Left ventricle myocardium superior (tissue), 1 donor: ENCODE results near the gene EPHA6. TPM values are rescaled to one million over a fixed set of nuclear protein-coding genes. Genes with fewer than 3 reads are reported as not detected.
"Not testable (repeated sequence)": the region's sequence is repeated elsewhere in the genome, so short reads cannot be mapped to it uniquely, and the experiment has no call there.

ENCODE experiments used
- ATAC-seq: fragments of 200-7000 bp; cut with Tn5 transposase; one replicate; pipeline ENCODE4 v1.9.1; 2020; ENCODE audit warnings: mild to moderate bottlenecking, moderate library complexity
- DNase-seq: peaks from one replicate; pipeline ENCODE4 v3.0.0-alpha.2; 2020
- intact Hi-C: fragments of 100-400 bp; cut with micrococcal nuclease; formaldehyde crosslinking; loops from one replicate; pipeline ENCODE4 v1.11.0; 2022
- total RNA-seq: library from RNA; stranded (reverse); fragmentation: NEBNext Ultra II Directional; extraction: Animal tissue kit (Norgen Biotek cat#: 25700); gene quantifications from one replicate; pipeline ENCODE4 v1.2.1, GENCODE V29; 2021
- donor health status: DM: no; HTN: yes; CAD: no; lungs with severe emphysema.

The EPHA6 gene
- total RNA-seq, 1 donor from 2014 or later = 0.52 TPM

DNA sequence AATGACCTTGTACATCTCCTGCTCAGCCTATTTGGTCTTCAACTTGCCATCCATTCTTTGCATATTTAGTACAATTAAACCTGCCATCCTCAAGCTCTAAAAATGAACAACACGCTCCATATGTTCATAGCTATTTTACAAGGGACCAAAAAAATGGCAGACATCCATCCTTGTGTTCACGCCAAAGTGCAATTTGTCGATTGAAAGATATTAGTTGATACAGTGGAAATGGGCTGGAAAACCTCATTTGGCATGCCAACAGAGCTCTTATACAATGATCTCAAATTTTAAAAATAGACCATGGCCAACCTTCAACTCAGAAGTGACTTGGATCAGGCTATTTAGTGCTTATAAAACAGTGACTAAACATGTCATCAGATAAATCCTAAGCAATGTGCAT lies 536.6 kb downstream of the EPHA6 start:
- intact Hi-C loops = no loop called here
- ATAC-seq (no peak), DNase-seq (no peak)

DNA sequence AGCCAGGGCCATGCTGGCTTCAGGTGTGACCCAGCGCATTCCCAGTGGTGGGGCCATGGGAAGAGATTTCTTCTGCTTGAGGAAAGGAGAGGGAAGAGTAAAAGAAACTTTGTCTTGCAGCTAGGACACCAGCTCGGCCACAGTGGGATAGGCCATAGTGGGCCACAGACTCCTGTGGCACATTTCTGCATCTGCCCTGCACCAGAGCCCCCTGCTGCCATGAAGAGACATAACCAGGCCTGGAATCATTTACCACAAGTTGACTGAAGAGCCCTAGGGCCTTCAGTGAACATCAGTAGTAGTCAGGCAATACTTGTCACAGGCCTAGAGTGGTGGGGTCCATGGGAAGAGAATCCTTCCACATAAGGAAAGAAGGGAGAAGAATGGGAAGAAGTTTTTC lies 538.8 kb downstream of the EPHA6 start:
- intact Hi-C loops = no loop called here
- DNase-seq (no peak), ATAC-seq (no peak)

DNA sequence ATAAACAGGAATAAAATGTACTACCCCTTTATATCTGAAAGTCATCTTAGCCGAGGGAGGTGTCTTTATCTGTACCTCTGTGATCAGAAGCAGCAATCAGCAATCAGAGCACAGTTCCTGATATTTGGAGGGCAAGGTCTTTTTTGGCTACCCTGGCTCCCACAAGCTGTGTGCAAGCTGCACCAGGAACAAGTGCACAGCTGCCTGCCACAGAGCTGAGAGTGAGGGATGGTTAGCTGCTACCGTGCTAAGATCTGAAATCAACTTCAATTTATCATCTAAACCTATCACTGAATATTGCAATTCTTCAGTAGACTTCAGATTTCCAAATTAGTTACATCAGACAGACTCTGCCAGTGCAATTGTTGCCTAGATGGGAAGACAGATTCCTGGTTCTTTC lies 545.6 kb downstream of the EPHA6 start:
- ATAC-seq (no peak), DNase-seq (no peak)
- intact Hi-C loops = no loop called here

DNA sequence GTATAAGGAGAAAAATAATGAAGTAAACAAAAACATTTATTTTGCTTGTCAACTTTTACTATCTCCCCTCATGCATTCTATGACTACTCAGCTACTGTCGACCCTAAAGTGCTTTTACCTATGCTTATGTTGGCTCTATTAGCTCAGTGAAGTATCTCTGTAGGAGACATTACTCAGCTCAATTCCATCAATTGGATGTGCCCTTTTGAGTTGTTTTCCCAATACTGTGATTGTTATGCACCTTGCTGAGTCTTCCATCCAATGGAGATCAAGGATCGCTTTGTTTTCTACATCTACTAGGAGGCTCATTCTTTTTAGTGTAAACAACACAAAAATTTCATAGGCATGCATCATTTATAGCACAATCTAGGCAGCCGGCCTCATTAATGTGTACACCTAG lies 546.4 kb downstream of the EPHA6 start:
- ATAC-seq = no peak
- DNase-seq = no peak
- intact Hi-C loops = no loop called here

DNA sequence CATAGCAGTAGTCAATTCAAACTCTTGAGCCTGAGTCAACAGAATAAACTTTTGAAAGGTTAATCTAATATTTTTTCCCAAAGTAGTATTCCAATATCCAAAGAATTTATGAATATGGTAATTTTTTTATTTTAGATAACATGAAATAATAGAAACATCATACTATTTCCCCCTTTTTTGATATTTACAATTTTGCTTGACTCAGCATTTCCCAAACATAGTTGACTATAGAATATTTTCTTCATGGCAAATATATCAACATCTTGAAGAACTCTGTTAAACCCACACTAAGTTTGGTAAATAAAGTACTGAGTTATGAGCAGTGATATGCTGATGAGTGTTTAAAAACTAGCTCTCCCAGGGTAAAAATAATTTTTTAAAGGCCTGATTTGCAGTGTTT lies 570.2 kb downstream of the EPHA6 start:
- intact Hi-C loops = no loop called here
- no peak for ATAC-seq
- DNase-seq = no peak

DNA sequence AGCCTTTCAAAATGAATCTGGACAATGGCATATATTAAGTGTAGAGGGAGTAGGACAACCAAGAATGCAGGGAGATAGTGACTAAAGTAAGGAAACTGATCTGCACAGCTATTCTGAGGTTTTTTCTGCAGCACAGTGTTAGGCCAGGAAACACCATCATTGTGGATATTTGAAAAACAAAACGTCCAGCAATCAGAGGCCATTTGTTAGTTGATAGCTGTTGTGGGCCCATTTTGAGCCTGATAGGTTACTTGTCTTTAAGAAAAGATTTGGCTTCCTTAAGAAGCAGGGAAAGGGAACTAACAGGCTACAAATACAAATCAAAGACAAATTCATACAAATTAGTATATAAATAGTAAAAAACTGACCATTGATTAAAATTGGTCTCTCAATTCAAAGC lies 574.4 kb downstream of the EPHA6 start:
- no peak for DNase-seq
- intact Hi-C loops = no loop called here
- no peak for ATAC-seq

DNA sequence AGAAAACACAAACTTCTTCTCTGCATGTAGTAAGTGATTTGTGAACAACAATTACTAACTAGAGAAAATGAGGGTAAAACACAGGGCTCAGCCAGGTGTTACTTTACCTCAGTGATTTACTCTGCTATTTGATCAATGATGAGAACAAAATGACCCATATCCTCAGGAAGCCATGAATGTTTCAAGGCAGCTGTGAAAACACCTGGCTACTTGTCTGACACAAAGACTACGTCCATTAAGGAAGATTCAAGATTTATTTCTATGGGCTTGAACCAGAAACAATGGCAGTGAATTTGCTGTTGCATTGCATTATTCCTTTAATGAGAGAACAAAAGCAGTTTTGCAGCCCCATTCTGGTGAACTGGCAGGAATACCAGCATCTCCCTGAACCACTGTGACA lies 575.5 kb downstream of the EPHA6 start:
- DNase-seq = no peak
- ATAC-seq = no peak
- intact Hi-C loops = no loop called here

DNA sequence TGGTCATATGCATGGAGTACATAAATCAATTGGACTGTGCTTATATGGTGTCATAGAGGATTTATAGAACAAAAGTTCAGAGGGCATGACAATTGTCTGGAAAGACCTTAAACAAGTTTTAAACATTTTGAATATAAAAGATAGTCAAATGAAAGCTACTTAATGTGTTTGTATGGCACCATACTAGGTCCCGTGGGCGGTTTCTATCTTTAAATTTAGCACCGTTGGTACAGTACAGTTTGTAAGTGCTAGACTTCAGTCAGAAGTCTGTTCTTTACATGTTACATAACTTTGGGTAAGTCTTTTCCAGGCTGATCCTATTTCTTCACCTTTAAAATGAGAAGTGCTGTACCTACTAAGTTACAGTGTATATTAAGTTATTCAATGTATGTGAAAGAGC lies 576.8 kb downstream of the EPHA6 start:
- ATAC-seq (no peak), DNase-seq (no peak)
- intact Hi-C loops = no loop called here

DNA sequence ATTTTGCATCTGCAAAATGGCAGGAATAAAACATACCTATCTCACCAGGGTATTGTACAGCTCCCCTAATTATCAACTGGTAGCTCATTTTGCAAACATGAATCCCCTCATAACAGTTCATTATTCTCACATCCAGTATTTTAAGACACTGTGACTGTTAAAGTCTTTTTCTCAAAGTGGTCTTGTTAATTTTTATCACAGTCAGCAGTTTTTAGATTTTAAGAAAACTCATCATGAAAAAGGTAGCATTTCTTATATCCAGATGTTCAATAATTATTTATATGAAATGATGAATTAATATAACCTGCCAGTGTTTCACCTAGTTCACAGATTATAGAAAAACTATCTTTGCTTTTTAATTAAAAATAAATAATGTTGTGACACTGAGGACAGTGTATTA lies 595.2 kb downstream of the EPHA6 start:
- intact Hi-C loops = no loop called here

DNA sequence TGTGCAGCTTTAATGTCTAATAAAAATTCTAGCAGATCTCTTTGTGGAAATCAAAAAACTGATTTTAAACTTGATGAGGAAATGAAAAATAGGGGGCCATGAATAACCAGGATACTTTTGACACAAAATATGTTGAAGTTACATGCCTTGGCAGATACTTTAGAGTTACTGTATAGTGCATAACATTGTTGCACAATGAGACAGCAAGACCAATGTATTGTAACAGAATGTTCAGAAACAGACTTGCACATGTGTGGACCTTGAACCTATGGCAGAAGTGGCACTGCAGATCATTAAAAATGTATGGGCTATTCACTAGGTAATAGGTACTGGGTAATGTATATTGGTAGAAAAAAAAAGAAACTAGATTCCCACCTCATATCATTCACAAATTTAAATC lies 607.2 kb downstream of the EPHA6 start:
- DNase-seq (no peak), ATAC-seq (no peak)
- intact Hi-C loops = no loop called here

More for the DNA sequence above, 595.2 kb downstream of the EPHA6 start:
- DNase-seq (no peak), ATAC-seq (no peak)

DNA sequence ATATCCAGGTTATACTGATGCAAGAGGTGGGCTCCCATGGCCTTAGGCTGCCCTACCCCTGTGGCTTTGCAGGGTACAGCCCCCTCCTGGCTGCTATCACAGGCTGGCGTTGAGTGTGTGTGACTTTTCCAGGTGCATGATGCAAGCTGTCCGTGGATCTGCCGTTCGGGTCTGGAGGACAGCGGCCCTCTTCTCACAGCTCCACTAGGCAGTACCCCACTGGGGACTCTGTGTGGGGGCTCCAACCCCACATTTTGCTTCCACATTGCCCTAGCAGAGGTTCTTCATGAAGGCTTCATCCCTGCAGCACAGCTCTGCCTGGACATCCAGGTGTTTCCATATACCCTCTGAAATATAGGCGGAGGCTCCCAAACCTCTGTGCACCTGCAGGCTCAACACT lies 610.6 kb downstream of the EPHA6 start:
- DNase-seq (peak; percentile 6), ATAC-seq (no peak)
- intact Hi-C loops = no loop called here

DNA sequence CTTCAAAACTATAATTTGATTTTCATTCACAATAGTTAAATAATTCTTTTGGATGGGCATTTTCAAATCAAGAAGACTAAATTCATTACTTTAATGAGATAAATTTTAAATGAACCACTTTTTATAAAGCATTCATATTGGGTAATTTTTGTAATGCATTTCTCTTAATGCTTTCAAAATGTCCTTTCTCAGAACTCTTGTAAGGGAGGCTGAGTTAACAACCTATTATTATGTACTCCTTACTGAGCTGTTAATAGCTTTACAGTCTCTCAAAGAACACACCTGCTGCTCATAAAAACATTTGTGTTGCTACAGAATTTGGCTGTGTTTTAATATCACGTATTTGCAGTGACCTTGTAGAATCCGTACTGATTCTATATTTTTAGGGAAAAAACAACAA lies 616.2 kb downstream of the EPHA6 start:
- ATAC-seq = no peak
- intact Hi-C loops = no loop called here
- DNase-seq = no peak

DNA sequence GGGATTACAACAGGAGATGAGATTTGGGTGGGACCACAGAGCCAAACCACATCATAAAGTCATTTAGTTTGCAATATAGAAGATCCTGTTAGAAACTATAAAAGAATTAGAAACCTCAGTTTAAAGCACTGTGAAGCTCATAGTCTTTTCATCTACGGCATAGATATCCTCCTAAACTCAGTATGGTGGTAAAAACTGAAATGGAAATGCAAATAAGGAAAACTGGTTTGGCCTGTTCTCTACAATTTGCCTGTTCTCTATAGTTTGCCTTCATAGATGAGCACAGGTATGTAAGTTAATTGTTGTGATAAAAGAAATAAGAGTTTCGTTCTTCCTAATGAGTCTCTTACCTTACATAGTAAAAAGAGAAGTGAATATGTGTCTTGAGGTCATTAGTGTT lies 618.5 kb downstream of the EPHA6 start:
- DNase-seq (no peak), ATAC-seq (no peak)
- intact Hi-C loops = no loop called here

DNA sequence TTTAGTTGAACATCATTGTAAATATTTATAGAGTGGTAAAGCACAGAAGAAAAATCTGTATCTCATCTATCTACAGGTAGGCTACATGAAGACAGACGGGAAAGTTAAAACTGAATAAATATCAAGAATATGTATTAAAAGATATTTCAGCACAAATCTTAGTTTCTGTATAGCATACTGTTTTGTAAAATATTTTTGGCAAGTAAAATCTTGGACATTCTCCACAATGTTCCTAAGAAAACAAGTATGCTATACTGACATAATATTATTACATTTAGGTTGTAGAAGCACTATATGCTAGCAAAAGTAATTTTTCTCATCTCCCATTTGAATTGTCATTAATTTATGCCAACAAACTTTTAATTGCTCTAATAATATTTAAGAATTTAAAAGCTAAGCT lies 623.7 kb downstream of the EPHA6 start:
- ATAC-seq (no peak), DNase-seq (no peak)
- intact Hi-C loops = no loop called here

DNA sequence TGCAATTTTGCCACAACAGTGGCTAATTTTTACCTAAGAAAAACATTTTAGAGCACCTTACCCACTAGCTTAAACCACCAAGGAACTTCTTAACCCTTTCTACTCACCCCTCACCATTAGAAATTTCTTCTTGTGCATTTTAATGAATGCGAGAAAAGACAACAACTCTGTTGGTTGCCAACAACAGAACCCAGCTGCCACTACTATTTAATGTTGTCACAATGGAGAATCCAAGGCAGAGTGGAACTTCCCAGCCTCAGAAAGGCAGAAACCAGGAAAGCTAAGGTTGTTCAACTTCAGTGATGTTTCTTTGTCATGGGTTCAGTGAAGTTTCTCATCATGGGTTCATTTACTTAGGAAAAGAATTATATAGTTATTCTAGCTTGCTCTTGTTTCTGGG lies 625.0 kb downstream of the EPHA6 start:
- DNase-seq (no peak), ATAC-seq (no peak)
- intact Hi-C loops = no loop called here

DNA sequence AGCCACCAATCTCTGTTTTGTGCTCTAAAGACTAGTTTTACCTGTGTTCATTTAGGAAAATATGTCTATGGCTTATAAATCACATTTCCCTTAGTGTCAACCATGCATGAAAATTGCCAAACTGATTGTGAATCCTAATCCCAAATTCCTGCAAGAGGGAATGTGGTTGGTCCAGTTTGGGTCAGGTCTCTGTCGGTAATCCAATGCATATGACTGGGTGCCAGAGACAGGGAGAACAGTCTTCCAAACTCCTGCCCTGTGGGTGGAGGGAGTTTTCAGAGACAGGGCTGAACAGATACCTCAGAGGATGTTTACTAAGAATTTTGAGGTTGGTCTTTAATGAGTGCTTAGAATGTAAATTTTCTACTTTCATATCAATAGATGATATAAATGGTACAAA lies 649.6 kb downstream of the EPHA6 start:
- ATAC-seq (no peak), DNase-seq (no peak)
- intact Hi-C loops = no loop called here

DNA sequence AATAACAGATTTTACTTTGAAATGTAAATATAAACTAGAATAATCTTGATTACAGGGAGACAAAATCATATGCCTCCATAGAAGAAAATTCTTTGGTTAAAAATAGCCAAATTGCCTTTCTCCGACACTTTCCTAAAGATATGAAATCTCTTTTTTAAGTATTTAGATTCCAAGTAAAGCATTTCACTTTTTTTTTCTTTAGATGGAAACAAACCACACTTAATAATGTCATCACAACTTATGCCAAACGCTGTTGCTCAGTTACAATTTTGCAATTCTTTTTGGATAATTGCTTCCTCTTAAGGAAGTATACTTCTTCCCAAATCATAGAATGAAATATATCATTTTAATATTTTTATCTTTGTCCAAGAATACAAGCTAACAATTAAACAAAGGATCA lies 656.1 kb downstream of the EPHA6 start:
- DNase-seq = no peak
- ATAC-seq = no peak
- intact Hi-C loops = no loop called here

DNA sequence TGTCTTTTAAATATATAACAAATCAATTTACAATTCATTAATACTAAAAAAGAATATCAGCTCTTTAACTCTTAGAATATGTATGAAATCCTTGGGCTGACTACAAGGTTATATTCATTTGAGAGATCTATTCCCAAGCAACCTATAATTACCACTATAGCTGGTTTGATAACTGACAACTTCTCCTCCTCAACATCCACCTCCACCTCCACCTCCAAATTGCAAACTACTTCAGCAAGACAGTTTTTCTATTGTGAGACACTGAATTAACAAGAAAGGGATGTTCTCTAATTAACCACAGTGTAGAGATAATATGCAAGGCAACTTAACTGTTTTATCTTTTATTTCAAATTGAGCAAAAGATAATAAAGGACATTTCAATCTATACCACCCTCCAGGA lies 665.3 kb downstream of the EPHA6 start:
- DNase-seq (no peak), ATAC-seq (no peak)
- intact Hi-C loops = no loop called here

DNA sequence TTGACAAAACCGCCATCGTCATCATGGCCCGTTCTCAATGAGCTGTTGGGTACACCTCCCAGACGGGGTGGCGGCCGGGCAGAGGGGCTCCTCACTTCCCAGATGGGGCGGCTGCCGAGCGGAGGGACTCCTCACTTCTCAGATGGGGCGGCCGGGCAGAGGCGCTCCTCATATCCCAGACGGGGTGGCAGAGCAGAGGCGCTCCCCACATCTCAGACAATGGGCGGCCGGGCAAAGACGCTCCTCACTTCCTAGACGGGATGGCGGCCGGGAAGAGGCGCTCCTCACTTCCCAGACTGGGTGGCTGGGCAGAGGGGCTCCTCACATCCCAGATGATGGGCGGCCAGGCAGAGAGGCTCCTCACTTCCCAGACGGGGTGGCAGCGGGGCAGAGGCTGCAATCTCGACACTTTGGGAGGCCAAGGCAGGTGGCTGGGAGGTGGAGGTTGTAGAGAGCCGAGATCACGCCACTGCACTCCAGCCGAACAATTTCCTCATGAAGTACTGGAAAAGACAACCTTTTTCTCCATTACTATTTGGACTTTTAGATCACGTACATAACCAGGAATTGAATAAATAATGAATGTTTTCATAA lies 666.4 kb downstream of the EPHA6 start:
- intact Hi-C loops, DNase-seq, ATAC-seq: not testable (repeated sequence)

DNA sequence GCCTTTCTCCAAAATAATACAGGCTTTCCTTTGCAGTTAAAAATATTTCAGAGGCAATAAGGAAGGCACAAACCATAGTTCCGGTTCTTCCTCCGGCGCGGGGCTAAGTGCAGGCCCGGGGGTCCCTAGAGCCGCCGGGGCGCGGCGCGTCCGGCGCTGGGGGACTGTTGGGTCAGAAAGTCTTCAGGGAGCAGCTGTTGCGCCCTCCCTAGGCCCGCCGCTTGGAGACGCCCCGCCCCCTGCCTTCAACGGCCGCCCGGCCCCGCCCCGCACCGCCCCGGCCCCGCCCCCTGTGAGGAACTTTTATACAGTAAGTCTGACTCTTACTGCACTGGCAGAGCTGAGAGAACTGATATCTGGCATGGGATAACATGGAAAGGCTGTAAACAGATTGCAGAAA lies 667.0 kb downstream of the EPHA6 start:
- ATAC-seq (no peak), DNase-seq (no peak)
- intact Hi-C loops = no loop called here

DNA sequence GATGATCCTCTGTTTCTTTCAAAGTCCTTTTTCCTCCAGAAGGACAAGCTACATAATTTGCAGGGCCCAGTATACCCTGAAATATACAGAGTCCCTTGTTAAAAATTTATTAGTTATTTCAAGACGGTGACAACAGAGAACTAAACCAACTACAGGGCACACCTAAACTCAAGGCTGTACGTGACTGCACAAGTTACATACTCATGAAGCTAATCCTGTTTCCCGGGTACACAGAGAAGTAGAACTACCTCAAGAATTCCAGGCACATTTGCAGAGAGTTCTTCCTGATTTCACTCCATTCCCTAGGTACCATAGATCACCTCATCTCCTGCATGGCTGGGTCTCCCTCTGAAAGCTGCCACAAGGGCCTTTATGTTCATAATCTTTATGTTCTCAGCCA lies 670.8 kb downstream of the EPHA6 start:
- ATAC-seq = no peak
- no peak for DNase-seq
- intact Hi-C loops = no loop called here

DNA sequence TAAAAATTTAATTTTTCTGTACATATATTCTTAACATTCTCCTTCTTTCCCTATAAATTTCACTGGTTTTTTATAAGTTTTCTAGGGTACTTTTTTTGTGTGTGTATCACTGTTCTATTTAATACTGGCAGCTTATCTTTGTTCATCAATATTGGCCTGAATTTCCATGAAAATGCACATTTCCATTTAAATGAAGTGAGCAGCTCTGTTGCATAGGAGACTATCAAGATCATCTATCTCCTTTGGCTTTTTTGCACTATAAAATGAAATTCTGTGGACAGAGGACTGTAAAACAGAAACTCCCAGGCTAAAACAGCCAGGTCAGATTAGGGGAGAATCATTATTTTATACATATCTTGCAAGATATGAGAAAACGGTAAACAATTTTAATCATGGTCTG lies 673.2 kb downstream of the EPHA6 start:
- DNase-seq = no peak
- ATAC-seq = no peak
- intact Hi-C loops = no loop called here
